Lower lobe of right lung (tissue), 2 donors: ENCODE measurements around the gene CYP39A1. TPM values are rescaled to one million over a fixed set of nuclear protein-coding genes. Genes with fewer than 3 reads are reported as not detected.

Experiments used
- ATAC-seq, 2 donors: fragments of 200-7000 bp; cut with Tn5 transposase; one replicate each; pipeline ENCODE4 v1.9.1; 2020 to 2022; ENCODE audit warnings: mild to moderate bottlenecking in 2 of 2, moderate library complexity in 2 of 2
- DNase-seq: peaks from one replicate; pipeline ENCODE4 v3.0.0-alpha.2; 2020
- H3K27ac ChIP-seq: fragments of 200-600 bp; one replicate; pipeline ENCODE4 v1.8.0; 2022
- H3K27me3 ChIP-seq: fragments of 200-600 bp; one replicate; pipeline ENCODE4 v1.8.0; 2022; ENCODE audit warnings: low read depth
- H3K36me3 ChIP-seq: fragments of 200-600 bp; one replicate; pipeline ENCODE4 v1.8.0; 2022; ENCODE audit warnings: mild to moderate bottlenecking
- H3K4me1 ChIP-seq: fragments of 200-600 bp; one replicate; pipeline ENCODE4 v1.8.0; 2022
- H3K4me3 ChIP-seq: fragments of 200-600 bp; one replicate; pipeline ENCODE4 v1.8.0; 2022; ENCODE audit warnings: mild to moderate bottlenecking
- H3K9me3 ChIP-seq: fragments of 200-600 bp; one replicate; pipeline ENCODE4 v1.8.0; 2022
- CTCF ChIP-seq: fragments of 200-600 bp; IDR thresholded peaks from one replicate; pipeline ENCODE4 v1.8.0; 2022; ENCODE audit warnings: antibody characterized with exemption, mild to moderate bottlenecking
- intact Hi-C: fragments of 100-400 bp; cut with DNase I; formaldehyde crosslinking; loops from one replicate; pipeline ENCODE4 v1.11.0; 2022
- total RNA-seq: library from RNA; stranded (reverse); fragmentation: NEBNext Ultra II Directional; extraction: Animal tissue kit (Norgen Biotek cat#: 25700); gene quantifications from one replicate; pipeline ENCODE4 v1.2.1, GENCODE V29; 2021
- donor health status: DM: no; HTN: yes; CAD: no; lungs with severe emphysema.

CYP39A1 gene
- total RNA-seq, 1 donor from 2014 or later, result 5.4 TPM

GRCh38 chr6:46655803-46656202 is 3.2 kb upstream of the CYP39A1 start:
- Histone ChIP-seq H3K36me3 (peaks cover 6% of the 10 kb centered on the region), H3K9me3 (no peaks in the 10 kb centered on the region), H3K4me3 (no peak overlapping the region), H3K4me1 (peaks cover 7% of the 10 kb centered on the region), H3K27me3 (no peaks in the 10 kb centered on the region), H3K27ac (no peak overlapping the region)
- TF ChIP-seq CTCF, result peak; percentile 7
- intact Hi-C loops, result no loop called here
- no peak for DNase-seq
- no peak for ATAC-seq

GRCh38 chr6:46653439-46654195 is 999 bp upstream of the CYP39A1 start:
- H3K36me3 ChIP-seq, result peaks cover 2% of the 10 kb centered on the region
- no peaks in the 10 kb centered on the region for H3K27me3 ChIP-seq
- TF ChIP-seq CTCF, result no peak
- H3K9me3 ChIP-seq, result no peaks in the 10 kb centered on the region
- peak overlapping the region; percentile 76 for H3K27ac ChIP-seq
- H3K4me1 ChIP-seq, result peaks cover 7% of the 10 kb centered on the region
- H3K4me3 ChIP-seq, result peak overlapping the region; percentile 93
- ATAC-seq (no peak), DNase-seq (no peak)
- intact Hi-C loops, result no loop called here

GRCh38 chr6:46652232-46652602 is 401 bp downstream of the CYP39A1 start:
- Histone ChIP-seq H3K4me1 (peaks cover 7% of the 10 kb centered on the region), H3K27me3 (no peaks in the 10 kb centered on the region), H3K27ac (peak overlapping the region; percentile 76), H3K9me3 (no peaks in the 10 kb centered on the region), H3K36me3 (no peaks in the 10 kb centered on the region), H3K4me3 (peak overlapping the region; percentile 93)
- TF ChIP-seq CTCF, result no peak
- no peak for ATAC-seq
- DNase-seq, result no peak
- intact Hi-C loops, result no loop called here

GRCh38 chr6:46651816-46652215 is 802 bp downstream of the CYP39A1 start:
- peak overlapping the region; percentile 93 for H3K4me3 ChIP-seq
- no peaks in the 10 kb centered on the region for H3K9me3 ChIP-seq
- DNase-seq (no peak), ATAC-seq (peak in 1 of 2 donors; percentile 40)
- TF ChIP-seq CTCF, result no peak
- no peaks in the 10 kb centered on the region for H3K36me3 ChIP-seq
- peaks cover 7% of the 10 kb centered on the region for H3K4me1 ChIP-seq
- peak overlapping the region; percentile 76 for H3K27ac ChIP-seq
- intact Hi-C loops, result no loop called here
- no peaks in the 10 kb centered on the region for H3K27me3 ChIP-seq

- no peak for DNase-seq
- Histone ChIP-seq H3K4me3 (peak overlapping the region; percentile 93), H3K27me3 (no peaks in the 10 kb centered on the region), H3K27ac (no peak overlapping the region), H3K36me3 (no peaks in the 10 kb centered on the region), H3K9me3 (no peaks in the 10 kb centered on the region), H3K4me1 (peaks cover 7% of the 10 kb centered on the region)
- ATAC-seq, result no peak
- no peak for TF ChIP-seq CTCF
- intact Hi-C loops, result no loop called here
Measured at GRCh38 chr6:46651006-46651405, 1.6 kb downstream of the CYP39A1 start.
